HG03135 (cell line): Measurements from ENCODE around the gene LBX2.

Experiments
- ATAC-seq: cut with Tn5 transposase; IDR thresholded peaks from one replicate; pipeline ENCODE4 v1.9.1; 2021; ENCODE audit warnings: mild to moderate bottlenecking, moderate library complexity; ENCODE audit not compliant: unreplicated experiment

LBX2 gene

DNA sequence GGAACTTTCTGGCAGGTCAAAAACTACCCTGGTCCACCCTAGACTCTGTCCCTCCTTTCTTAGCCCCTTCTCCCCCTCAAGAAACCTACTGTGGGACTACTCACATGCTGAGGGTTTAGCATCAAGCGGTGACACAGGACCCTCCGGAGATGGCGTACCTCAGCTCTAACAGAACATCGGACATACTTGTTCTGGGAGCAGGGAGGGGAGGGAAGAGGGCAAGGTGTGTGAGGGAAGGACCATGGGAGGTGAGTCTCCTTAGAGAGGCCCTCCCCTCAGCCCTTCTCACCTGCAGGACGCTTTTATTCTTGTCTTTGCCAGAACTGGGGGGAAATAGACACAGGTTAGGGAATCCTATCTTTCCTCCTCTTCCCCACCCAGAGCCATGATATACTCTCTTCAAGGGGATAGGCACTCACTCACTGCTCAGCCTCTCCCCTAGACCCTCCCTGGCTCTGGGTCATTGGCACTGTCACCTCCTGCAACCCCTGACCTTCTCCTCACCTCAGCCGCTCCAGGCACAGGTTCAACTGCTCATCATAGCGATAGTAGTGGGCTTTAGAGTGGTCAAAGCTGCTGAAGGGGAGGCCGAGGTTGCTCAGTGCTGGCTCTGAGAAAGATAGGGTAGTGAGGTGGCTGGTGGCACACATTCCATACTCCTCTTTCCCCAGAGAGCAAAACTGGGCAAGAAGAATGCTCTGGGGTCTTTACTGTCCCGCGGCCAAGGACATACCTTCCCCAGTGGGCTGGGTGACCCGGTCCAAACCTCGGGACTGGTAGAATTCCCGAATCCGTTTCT, 6.2 kb upstream of the LBX2 start:
- no peak for ATAC-seq

DNA sequence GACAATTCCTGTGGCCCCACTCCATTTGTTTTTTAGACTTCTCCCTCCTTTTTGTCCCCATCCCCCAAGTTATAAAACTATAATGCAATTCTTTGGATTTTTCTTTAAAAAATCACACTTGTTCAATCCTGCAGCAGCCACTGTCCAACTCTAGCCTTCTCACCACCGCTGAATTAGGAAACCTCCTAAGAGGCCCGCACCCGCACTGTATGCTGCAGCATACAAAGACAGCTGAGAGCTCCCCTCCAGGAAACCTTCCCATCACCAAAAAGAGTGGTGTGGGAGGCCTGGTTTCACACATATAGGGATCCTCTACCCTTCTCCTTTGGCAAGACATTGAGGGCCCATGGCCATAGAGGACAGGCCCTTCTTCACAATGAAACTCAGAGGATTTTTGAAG, 5.2 kb upstream of the LBX2 start:
- ATAC-seq, result no peak

DNA sequence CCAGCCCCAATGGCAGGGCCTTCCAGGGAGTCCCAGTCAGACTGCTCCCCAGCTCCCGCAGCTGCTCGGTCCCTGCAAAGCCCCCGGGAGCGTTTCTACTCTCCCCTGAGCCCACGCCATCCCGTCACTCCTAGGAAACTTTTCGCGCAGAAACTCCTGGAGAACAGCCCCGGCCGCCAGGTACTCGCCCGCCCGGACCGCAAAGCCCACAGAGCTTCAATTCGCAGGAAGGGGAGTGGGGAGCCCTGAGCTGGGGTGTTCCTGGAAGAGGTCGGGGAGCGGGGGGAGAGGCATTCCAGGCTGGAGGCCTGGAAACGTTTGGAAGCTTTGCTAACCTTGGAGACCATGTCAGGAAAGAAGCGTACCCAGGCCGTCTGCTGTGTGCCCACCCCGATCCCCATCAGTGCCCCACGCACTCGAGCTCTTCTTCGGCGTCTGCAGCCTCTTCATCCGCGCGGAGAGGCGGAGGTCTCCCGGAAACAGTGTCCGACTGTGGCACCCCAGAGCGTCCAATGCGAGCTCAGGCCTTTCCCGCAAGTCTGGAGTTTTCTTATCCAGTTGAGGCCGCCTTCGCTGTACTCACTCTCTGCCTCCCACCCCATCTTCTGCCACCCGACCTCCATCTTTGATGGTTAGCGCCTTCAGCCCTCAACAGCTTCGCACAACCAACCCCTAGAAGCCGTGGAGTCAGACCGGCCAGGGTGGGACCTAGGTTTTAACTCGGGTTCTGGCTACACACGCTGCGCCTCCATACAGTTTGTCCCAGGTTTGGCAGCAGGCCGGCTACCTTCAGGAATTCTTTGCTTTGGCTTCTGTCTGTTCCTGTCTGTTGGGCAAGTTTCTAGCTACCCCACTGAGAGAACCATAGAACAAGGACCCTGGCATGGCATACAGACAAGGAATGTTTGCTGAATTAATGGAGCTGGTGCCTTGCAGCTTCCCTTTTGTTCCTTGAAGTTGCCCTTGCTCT, 4.4 kb upstream of the LBX2 start:
- ATAC-seq, result no peak

DNA sequence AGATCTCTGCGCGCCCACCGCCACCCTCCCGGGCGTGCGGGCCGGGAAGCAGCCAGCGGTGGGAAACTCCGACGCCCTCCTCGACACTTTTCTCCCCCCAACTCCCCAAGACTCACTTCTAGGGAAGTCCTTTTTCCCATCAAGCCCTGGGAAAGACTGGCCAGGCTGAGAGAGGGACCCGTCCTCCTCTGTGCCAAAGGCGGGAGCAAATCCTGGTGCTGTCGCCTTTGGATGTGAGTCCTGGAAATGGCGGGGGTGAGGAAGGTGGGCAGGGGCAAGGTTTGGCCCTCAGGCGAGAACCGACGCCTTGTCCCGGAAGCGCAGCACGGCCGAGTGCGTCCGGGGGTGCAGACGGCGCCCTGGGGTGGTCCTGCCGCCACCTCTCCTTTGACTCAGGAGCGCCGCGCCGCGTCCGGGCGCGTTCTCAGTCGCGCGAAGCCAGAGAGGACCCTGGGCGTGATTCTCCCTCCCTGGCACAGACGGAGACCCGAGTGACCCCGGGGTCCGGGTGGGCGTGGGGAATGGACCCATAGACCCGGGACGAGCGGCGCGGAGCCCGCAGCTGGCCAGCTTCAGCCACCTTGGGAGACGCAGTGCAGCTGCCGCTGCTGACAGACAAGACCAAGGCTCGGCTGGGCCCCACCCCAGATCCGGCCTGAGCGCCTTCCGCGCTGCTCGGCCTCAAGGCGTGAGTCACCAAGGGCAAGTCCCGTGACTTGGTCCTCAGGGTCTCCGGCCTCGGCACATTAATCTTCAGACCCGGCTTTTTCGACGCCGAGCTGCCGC, 3.5 kb upstream of the LBX2 start:
- ATAC-seq, result no peak

DNA sequence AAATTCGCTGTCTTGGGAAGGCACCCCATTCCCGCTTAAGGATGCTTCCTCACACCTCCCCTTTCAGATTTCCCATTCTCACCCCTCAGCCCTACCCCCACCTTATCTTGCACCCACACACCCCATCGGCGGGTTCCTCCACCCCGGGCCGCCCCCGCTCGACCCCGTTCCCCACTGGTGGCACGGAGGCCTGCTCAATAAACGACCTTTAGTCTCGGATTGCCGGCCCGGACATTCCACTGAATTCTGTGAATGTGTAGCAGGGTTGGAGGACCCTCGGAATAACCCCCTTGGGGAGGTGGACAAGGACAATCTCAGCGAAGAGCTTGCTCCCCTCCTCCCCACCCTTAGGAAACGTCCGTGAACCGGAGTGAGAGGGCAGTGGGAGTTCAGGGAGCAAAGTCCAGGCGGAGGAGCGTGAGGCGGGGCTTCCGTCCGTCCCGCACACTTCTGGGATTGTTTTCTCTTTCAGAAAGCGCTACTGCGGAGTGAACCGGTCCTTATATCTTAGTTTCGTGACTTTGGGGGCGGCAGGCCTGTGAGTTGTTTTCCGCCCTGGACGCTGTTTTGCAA, 2.8 kb upstream of the LBX2 start:
- ATAC-seq, result no peak

DNA sequence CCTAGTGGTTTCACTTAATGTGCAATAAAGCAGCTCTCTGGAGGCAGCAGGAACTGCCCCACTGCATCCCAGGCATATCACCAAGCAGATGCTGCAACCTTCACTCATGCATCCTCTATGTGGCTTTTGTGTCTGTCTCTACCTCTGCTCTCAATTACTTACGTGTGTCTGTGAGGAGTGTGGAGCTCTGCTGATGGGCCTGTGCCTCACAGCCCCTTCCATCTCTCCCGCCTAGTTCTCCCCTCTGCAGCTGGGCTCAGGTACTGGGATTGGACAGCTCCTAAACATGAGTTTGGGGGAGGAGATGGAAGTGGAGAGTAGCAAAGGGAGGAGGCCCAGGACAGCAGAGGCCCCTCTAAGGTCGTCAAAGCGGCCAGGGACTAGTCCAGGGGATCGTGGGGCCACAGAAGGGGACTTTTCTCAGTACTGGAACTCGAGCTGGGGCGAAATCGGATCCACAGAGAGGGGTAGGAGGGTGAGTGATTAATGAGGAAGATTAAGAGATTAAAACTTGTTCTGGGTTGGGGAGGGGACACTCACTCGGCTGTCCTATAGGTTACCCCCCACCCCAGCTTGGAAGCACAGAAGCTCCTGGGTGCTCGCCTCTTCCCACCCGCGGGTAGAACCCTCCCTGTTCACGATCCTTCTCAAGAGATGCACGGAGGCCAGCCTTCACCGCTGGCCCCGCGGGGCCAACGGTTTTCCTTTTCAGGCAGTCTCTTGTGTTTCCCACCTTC, 2.1 kb upstream of the LBX2 start:
- ATAC-seq, result no peak

DNA sequence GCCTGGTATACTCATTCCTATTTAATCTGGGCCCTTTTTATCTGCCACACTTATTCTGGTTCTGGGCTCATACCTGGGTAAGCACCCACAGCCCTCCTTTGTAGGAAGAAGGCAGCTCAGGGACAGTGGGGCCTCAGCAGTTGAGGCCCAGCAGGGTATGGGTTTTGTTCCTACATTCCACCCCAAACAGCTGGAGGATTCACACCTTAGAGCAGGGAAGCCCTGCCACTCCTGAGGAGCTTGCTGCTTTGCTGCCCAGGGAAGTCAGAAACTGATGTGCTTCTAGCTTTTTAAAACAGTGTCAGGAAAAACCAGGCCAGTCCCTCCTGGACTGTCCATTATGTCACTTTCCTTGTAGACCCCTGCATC, 1.2 kb upstream of the LBX2 start:
- ATAC-seq, result no peak

DNA sequence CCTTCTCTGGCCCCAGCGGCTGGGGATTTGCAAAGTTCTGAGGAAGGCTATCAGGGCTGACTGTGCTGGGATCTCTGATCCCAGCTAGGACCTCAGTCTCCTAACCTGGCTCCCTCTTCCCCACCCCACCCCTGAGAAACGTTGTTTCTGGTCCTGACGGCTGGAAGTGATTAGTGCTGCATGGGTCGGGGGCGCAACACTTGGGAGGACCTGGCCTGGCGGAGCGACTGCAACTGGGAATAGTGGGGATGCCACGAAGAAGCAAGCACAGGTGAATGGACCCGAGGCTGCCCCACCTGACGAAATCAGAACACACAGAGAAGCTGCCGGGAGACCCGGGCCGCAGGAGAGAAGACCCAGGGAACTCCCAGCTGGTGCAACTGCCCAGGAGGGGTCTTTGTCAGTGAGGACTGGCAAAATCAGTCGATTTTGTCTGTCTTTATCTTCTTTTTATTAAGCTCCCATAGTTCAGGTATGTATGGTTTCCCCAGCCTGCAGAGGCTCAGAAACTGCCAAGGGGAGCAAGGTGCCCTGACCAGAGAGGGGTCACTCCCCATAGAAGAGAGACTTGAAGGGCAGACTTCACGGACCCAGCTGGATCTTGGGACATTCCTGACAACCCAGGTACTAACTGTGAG, 656 bp upstream of the LBX2 start:
- no peak for ATAC-seq

DNA sequence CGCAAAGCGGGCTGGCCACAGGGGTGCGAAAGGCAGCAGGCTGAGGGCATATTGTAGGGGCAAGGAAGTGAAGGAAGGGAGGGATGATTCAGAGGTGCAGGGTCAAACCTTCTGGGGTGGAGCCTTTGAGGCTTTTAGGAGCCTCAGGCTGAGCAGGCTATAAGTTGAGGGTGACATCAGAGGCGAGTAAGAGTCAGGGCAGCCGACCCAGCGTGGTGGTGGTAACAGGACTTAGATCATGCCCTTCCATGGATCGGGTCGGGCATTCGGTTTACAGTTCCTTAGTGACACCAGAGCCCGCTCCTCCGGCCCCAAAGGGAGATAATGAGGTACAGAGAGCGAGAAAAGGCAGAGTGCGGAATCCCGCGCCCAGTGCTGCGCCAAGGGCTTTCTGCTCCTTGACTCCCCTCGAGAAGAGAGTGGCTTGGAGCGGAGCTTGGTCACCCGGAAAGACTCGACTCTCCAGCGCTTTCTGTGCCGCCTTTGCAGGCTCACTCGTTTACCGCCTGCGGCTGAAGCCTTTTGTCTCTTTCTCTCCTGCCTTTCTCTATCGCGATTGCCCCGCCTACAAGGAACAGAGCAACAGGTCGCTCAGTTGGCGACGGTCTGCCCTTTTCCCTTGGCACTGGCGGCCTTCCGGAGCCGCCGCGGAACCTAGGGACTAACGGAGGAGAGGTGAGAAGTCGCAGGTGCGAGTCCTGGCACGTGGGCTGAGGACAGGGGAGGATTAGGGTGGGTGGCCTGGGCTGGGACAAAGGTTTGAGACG, 720 bp downstream of the LBX2 start:
- ATAC-seq, result no peak

DNA sequence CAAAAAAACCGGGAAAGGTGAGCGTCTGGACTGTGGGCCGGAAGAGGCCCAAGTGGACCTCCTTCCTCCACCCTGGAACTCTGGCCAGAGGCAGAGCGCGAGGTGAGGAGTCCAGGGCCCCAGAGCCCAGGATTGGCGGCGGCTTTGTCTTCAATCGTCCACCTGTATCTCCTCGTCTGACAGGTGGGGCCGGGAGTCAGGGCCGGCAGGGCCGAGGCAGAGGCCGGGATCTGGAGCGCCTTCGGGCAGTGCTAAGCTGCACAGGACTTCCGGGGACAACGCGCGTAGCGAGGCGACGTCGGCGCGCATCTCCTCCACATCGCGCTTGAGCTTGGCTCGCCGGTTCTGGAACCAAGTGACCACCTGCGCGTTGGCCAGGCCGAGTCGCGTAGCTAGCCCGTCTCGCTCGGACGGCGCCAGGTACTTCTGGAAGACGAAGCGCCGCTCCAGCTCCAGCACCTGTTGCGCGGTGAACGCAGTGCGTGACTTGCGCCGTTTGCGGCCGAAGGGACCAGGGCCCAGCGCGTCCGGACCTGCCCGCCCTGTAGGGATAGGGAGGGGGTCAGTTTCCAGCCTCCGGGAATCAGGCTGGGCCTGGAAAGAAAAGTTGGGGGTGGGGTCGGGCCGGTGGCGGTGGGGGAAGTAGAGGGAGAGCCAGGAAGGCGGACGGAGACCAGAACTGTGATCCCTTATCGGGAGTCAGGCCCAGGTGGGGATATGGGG, 1.5 kb downstream of the LBX2 start:
- no peak for ATAC-seq

DNA sequence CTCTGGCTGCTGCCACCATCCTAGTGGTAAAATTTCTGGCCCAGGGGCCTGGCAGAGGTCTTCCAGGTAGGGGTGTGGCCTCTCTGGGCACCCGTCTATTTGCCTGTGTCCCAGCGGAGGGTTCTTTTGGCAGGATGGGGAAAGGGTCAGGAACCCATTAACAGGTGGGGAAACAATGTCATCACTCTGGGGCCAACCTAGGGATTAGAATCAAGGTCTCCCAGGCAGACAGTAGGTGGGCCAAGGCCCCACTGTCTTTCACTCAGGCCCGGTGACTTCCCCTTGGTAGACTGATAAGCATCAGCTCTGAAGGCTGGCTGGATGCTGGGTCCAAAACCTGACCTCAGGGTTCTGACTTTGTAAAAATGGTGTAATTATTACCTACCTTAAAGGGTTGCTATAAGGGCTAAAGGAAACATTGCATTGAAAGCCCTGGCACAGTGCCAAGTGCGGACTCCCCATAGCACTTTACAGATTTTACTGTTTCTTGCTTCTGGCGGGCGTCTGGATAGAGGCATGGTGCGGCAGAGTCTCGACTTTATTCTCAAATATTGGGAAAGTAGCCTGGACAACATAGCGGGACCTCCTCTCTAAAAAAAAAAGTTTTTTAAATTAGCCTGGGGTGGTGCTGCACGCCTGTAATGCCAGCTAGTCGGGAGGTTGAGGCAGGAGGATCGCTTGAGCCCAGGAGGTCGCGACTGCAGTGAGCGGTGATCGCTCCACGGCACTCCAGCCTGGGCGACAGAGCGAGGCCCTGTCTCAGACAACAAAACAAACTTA, 2.2 kb downstream of the LBX2 start:
- ATAC-seq, result no peak

DNA sequence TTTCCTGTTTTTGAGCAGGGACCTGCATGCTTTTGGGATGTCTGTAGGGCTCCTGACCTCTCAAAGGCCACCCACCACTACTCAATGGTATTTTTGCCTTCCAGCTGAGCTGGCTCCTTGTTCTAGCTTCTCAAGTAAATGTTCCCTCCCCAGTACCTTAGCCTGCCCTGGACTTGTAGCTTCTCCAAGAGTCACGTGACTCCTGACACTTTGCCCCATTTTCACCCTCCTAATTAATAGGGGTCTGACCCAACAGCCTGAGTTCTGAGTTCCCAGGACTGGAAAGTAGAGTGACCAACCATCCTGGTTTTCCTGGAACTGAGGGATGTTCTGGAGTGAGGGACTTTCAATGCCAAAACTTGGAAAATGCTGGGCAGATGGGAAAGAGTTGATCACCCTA, 4.0 kb downstream of the LBX2 start:
- ATAC-seq, result no peak

DNA sequence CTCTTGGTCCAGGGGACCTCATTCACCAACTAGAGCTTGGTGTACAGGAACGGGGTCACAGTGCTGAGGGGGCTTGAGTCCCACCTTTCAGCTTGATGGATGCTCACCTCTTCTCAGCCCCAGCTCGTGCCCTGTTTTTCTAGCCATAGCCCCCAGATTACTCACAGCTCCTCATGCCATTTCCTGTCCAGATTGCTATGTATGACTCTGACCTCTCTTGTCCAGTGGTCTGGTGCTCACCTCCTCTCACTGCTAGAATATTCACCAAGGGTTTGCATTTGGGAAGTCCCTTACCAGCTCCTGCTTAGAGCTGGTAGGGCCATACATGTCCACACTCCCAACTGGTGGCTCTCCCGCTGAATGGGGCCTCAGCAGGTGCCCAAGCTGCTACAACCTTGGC, 5.9 kb downstream of the LBX2 start:
- ATAC-seq, result no peak

DNA sequence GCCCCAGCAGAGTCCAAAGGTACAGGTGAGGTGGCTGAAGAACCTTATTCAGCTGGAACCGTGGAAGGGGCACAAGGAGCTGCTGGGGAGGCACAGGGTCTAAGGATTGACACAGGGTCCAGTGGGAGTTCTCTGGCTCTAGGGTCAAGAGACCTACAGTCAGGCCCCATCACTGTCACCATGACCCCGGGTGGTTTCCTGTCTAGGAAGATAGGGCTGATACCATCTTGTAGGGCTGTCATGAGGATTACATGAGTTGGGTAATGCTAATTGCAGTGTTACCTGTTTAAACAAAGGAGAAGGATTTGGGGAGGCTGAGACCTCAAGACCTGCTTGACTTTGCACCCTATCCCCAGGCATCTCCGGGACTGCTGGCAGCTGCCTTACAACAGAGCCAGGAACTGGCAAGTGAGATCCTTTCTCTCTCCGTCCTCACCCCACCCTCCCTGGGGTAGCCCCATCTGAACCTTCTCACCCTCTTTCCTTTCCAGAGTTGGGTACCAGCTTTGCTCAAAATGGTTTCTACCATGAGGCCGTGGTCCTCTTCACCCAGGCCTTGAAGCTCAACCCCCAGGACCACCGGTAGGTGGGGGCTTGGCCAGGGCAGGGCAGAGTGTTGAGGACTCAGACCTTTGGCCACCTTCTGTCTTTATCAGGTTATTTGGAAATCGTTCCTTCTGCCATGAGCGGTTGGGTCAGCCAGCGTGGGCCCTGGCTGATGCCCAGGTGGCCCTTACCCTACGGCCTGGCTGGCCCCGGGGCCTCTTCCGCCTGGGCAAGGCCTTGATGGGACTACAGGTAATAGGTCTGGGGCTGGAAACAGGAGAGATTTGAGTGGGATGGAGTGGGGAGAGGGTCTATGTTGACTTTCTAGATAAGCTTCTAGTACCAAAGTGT, 7.5 kb downstream of the LBX2 start:
- ATAC-seq, result no peak

DNA sequence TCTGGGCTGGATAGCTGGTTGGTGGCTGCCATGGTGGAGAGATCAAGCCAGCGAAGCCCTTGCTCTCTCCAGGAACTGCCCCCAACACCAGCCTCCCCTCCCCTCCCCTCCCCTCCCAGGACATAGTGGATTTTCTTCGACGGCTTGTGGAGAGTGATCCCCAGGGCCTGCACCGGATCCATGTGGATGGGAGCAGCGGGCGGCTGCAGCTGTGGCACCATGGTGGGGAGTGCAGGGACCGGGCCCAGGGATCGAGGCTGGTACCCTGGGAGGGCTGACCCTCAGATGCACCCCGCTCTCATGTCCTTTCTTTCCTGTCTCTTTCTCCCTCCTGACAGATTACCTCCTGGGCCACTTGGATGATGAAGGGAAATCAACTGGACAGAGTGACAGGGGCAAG, 9.5 kb downstream of the LBX2 start:
- ATAC-seq, result no peak

DNA sequence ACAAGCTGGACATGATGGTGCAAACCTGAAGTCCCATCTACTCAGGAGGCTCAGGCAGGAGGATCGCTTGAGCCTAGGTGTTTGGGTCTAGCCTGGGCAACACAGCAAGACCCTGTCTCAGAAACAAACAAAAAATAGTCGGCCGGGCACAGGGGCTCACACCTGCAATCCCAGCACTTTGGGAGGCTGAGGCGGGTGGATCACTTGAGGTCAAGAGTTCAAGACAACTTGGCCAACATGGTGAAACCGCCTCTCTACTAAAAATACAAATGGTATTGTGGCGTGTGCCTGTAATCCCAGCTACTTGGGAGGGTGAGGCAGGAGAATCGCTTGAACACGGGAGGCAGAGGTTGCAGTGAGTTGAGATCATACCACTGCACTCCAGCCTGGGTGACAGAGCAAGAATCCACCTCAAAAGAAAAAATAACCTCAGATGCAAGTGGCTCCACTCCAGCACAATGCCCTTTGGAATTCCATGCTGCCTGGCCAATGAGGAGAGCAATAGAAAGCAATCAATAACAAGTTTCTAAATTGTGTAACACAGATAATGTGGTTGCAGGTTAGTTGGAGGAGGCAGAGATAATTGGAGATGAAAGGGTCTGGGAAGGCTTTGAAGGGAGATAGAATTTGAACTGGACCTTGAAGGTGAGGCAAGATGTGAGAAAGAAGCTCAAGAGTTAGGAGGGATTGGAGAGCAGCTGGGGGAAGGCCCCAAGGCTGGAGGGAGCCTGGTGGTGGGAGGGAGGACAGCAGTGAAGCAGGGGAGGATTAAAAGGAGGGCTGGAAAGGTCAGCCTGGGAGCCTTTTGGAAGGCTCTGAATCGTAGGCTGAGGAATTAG, 10.5 kb downstream of the LBX2 start:
- ATAC-seq, result no peak
